Astrocyte of the spinal cord (primary cell): ENCODE measurements around the gene ABCA9.
"Not testable (repeated sequence)": the region's sequence is repeated elsewhere in the genome, so short reads cannot be mapped to it uniquely, and the experiment has no call there.

Experiments
- DNase-seq: peaks from one replicate; pipeline ENCODE4 v3.0.0; 2011; ENCODE audit warnings: low read depth, low spot score
- H3K4me3 ChIP-seq: 2 replicates; pipeline ENCODE4 v1.5.1; 2011; ENCODE audit warnings: low read depth, mild to moderate bottlenecking, low read length, moderate library complexity
- in situ Hi-C: cut with HindIII; loops from 2 replicates; pipeline ENCODE4 v1.10.0; 2017; ENCODE audit warnings: low sequenced_read_pairs
- TF ChIP-seq, protein P1 (sequence below): IDR thresholded peaks from 2 replicates; pipeline ENCODE4 v1.5.1; 2012; ENCODE audit warnings: low read depth, mild to moderate bottlenecking, low read length, inconsistent platforms

ABCA9 gene

DNA sequence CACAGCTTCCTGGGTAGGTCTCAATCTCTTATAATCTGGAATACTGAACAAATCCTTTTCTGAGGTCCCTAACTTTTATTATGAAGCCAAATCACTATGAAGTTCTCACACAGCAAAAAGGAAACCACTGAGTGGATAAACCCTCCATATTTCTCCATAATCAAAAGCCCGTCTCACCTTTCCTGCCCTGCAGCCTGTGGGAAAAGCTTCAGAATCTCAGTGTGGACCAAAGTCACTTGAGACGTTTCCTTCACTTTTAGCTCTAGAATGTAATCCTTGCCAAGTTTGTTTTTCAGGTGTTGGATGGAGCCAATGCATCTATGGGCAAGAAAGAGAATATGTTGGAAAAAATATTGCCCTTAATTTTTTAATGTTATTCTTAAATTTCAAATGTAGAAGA lies 22.0 kb upstream of the ABCA9 start:
- no peak overlapping the region for H3K4me3 ChIP-seq
- no peak for DNase-seq
- TF ChIP-seq, protein P1, sequence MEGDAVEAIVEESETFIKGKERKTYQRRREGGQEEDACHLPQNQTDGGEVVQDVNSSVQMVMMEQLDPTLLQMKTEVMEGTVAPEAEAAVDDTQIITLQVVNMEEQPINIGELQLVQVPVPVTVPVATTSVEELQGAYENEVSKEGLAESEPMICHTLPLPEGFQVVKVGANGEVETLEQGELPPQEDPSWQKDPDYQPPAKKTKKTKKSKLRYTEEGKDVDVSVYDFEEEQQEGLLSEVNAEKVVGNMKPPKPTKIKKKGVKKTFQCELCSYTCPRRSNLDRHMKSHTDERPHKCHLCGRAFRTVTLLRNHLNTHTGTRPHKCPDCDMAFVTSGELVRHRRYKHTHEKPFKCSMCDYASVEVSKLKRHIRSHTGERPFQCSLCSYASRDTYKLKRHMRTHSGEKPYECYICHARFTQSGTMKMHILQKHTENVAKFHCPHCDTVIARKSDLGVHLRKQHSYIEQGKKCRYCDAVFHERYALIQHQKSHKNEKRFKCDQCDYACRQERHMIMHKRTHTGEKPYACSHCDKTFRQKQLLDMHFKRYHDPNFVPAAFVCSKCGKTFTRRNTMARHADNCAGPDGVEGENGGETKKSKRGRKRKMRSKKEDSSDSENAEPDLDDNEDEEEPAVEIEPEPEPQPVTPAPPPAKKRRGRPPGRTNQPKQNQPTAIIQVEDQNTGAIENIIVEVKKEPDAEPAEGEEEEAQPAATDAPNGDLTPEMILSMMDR, result no peak
- in situ Hi-C loops, result no loop called here

DNA sequence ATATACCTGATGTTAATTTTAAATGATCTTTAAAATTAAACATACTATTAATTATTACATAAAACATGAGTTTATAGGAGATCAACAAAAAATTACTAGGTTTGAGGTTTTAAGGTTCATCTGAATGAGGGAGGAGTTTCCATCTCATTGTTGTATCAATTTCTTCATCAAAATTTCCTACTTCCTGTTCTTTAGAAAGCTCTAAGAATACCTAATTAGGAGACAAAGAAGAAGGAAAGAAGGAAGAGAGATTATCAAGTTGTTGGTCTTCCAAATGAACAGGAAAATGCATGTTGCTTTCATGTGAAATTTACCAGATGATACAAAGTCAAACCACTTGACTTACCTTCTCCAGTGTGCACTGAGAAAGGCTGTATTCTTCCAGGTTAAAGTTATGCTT lies 18.1 kb upstream of the ABCA9 start:
- TF ChIP-seq, protein P1, result no peak
- no peak overlapping the region for H3K4me3 ChIP-seq
- DNase-seq, result no peak
- in situ Hi-C loops, result no loop called here

DNA sequence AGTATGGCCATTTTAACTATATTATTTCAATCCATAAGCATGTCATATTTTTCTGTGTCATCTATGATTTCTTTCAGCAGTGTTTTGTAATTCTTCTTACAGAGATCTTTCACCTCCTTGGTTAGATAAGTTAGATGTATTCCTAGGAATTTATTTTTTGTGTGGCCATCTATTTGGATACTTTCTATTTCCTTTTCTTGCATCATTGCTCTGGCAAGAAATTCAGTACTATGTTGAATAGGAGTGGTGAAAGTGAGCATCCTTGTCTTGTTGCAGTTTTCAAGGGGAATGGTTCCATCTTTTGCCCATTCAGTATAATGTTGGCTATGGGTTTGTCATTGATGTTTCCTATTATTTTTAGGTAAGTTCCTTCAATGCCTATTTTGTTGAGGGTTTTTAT lies 15.1 kb upstream of the ABCA9 start:
- no peak for DNase-seq
- TF ChIP-seq, protein P1, result no peak
- H3K4me3 ChIP-seq, result no peak overlapping the region
- in situ Hi-C loops, result no loop called here

DNA sequence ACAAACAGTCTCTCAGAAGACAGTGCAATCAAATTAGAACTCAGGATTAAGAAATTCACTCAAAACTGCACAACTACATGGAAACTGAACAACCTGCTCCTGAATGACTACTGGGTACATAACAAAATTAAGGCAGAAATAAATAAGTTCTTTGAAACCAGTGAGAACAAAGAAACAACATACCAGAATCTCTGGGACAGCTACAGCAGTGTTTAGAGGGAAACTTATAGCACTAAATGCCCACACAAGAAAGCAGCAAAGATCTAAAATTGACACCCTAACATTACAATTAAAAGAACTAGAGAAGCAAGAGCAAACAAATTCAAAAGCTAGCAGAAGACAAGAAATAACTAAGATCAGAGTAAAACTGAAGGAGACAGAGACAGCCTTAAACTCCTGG lies 12.7 kb upstream of the ABCA9 start:
- DNase-seq, H3K4me3 ChIP-seq, in situ Hi-C loops: not testable (repeated sequence)

DNA sequence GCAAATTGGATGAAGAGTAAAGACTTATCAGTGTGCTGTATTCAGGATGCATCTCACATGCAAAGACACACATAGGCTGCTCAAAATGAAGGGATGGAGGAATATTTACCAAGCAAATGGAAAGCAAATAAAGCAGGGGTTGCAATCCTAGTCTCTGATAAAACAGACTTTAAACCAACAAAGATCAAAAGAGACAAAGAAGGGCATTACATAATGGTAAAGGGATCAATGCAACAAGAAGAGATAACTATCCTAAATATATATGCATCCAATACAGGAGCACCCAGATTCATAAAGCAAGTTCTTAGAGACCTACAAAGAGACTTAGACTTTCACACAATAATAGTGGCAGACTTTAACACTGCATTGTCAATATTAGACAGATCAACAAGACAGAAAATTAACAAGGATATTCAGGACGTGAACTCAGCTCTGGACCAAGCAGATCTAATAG lies 12.1 kb upstream of the ABCA9 start:
- in situ Hi-C loops, DNase-seq, H3K4me3 ChIP-seq: not testable (repeated sequence)

DNA sequence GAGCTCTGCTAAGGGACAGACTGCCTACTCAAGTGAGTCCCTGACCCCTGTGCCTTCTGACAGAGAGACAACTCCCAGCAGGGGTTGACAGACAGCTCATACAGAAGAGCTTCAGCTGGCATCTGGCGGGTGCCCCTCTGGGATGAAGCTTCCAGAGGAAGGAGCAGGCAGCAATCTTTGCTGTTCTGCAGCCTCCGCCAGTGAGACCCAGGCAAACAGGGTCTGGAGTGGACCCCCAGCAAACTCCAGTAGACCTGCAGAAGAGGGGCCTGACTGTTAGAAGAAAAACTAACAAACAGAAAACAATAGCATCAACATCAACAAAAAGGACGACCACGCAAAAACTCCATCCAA lies 10.5 kb upstream of the ABCA9 start:
- in situ Hi-C loops, H3K4me3 ChIP-seq, DNase-seq: not testable (repeated sequence)

DNA sequence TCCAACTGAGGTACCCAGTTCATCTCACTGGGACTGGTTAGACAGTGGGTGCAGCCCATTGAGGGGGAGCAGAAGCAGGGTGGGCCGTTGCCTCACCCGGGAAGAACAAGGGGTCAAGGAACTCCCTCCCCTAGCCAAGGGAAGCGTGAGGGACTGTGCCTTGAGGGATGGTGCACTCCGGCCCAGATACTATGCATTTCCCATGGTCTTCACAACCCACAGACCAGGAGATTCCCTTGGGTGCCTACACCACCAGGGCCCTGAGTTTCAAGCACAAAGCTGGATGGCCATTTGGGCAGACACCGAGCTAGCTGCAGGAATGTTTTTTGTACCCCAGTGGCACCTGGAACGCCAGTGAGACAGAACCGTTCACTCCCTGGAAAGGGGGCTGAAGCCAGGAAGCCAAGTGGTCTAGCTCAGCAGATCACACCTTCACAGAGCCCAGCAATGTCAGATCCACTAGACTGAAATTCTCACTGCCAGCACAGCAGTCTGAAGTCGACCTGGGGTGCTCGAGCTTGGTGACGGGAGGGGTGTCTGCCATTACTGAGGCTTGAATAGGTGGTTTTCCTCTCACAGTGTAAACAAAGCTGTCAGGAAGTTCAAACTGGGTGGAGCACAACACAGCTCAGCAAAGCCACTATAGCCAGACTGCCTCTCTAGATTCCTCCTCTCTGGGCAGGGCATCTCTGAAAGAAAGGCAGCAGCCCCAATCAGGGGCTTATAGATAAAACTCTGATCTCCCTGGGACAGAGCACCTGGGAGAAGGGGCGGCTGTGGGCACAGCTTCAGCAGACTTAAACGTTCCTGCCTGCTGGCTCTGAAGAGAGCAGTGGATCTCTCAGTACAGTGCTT lies 9.9 kb upstream of the ABCA9 start:
- in situ Hi-C loops, H3K4me3 ChIP-seq, DNase-seq: not testable (repeated sequence)

DNA sequence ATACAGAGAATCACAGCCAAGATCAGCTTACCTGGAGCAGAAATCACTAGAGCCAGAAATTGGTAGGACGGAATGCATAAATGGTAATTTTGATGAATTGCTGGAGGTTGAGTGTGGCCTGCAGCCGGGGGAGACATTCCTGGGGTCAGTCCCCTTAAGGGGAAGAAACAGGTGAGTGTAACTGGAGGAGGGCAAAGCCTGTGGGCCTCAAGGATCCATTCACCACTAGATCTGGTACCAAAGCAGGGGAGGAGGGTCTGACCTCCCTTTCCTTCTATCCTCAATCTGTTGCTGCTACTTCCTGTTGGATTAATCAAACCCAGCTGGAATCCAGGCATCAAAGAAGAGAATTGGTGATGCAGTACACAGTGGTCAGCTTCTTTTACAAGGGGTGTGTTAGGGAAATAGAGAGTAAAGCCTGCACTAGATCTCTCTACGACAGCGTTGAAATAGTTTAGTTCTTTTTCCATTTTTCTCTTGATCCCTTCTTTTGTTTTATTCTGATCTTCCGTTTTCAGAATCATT lies 8.6 kb upstream of the ABCA9 start:
- in situ Hi-C loops, result no loop called here
- H3K4me3 ChIP-seq, result no peak overlapping the region
- TF ChIP-seq, protein P1, result no peak
- DNase-seq, result no peak
